Kidney epithelial cell (primary cell): ENCODE measurements around the gene AGPS. TPM values are rescaled to one million over a fixed set of nuclear protein-coding genes. Genes with fewer than 3 reads are reported as not detected.

ENCODE experiments used
- DNase-seq: peaks from one replicate; pipeline ENCODE4 v3.0.0-alpha.2; 2010; ENCODE audit warnings: low read depth
- H3K27me3 ChIP-seq: 2 replicates; pipeline ENCODE4 v1.6.0; 2011; ENCODE audit warnings: low read length; ENCODE audit not compliant: control insufficient read depth, insufficient read depth
- H3K36me3 ChIP-seq: 2 replicates; pipeline ENCODE4 v1.5.1; 2011; ENCODE audit warnings: low read length; ENCODE audit not compliant: control insufficient read depth, insufficient read depth
- H3K4me3 ChIP-seq: 2 replicates; pipeline ENCODE4 v1.5.1; 2011; ENCODE audit warnings: low read depth, mild to moderate bottlenecking, control low read depth, low read length
- CTCF ChIP-seq: IDR thresholded peaks from 2 replicates; pipeline ENCODE4 v1.5.1; 2011; ENCODE audit warnings: mild to moderate bottlenecking, moderate library complexity, low read length, control low read depth, inconsistent platforms; ENCODE audit not compliant: insufficient read depth, poor library complexity, severe bottlenecking
- total RNA-seq: library from RNA; depleted of rRNA; stranded (reverse); fragments of >200 nt; gene quantifications from 2 replicates; pipeline ENCODE4 v1.2.3, GENCODE V29; 2015

The AGPS gene
- total RNA-seq, 1 donor from 2014 or later = 26.1 TPM

- Histone ChIP-seq H3K4me3 (no peak overlapping the region), H3K36me3 (no peaks in the 10 kb centered on the region), H3K27me3 (no peaks in the 10 kb centered on the region)
- no peak for DNase-seq
- no peak for TF ChIP-seq CTCF
Observed at GRCh38 chr2:177383935-177384334, 8.6 kb upstream of the AGPS start.

GRCh38 chr2:177385151-177385550 lies 7.4 kb upstream of the AGPS start:
- H3K4me3 ChIP-seq = no peak overlapping the region
- no peaks in the 10 kb centered on the region for H3K27me3 ChIP-seq
- DNase-seq = no peak
- TF ChIP-seq CTCF = no peak
- H3K36me3 ChIP-seq = no peaks in the 10 kb centered on the region

GRCh38 chr2:177391822-177392372 lies 676 bp upstream of the AGPS start:
- no peak for TF ChIP-seq CTCF
- no peak for DNase-seq
- Histone ChIP-seq H3K4me3 (peak overlapping the region; percentile 97), H3K27me3 (no peaks in the 10 kb centered on the region), H3K36me3 (no peaks in the 10 kb centered on the region)

GRCh38 chr2:177393203-177393755 lies 706 bp downstream of the AGPS start:
- no peak for DNase-seq
- no peak for TF ChIP-seq CTCF

GRCh38 chr2:177393824-177394593 lies 1.4 kb downstream of the AGPS start:
- no peaks in the 10 kb centered on the region for H3K36me3 ChIP-seq
- no peaks in the 10 kb centered on the region for H3K27me3 ChIP-seq
- no peak for TF ChIP-seq CTCF
- DNase-seq = no peak
- H3K4me3 ChIP-seq = peak overlapping the region; percentile 97

More at GRCh38 chr2:177393203-177393755, 706 bp downstream of the AGPS start:
- Histone ChIP-seq H3K36me3 (no peaks in the 10 kb centered on the region), H3K27me3 (no peaks in the 10 kb centered on the region), H3K4me3 (peak overlapping the region; percentile 97)
